ENCODE measurements around the gene DPP4. TPM values are rescaled to one million over a fixed set of nuclear protein-coding genes. Genes with fewer than 3 reads are reported as not detected.

Gene DPP4
- total RNA-seq, result 1.9 and 2.5 TPM in 2 replicates

DNA sequence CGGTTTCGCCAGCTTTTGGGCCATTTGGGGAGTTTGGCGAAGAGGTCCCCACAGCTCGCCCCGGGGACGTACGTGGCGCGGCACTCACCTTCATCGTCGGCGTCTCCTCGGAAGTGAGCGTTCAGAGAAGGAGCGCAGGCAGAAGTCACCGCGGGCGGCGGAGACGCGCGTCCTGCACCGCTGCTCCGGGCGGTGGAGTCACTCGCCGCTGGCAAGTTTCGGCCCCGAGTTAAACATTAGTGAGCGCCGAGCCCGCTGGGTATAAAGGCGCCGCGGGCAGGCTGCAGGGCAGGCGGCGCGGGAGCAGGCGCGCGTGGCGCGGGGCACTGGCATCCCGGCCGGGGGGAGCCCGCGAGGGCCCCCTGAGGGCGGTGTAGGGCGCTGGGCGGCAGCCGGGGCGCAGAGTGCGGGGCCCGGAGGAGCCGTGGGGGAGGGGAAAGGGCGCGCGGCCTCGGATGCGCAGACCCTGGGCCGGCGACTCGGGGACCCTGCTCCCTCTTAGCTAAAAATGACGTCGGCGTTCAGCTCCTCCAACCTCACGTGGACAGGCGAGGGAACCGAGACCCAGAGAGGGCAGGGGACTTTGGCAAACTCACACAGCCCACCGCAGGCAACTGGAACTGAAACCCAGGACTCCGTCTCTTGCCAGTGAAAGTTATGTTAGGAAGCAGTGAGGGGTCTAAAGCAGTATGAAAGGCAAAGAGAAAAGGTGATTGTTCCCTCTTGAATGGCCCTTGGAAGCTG, at the start of gene DPP4:
Gene DPP4 (minus strand): TSS at position 328 of the 744 bp plus-strand sequence. CDS start 234 bp downstream, at position 94.
- ATAC-seq (ENCODE audit: low read depth), result peak; percentile 85
- TF ChIP-seq, protein P1, sequence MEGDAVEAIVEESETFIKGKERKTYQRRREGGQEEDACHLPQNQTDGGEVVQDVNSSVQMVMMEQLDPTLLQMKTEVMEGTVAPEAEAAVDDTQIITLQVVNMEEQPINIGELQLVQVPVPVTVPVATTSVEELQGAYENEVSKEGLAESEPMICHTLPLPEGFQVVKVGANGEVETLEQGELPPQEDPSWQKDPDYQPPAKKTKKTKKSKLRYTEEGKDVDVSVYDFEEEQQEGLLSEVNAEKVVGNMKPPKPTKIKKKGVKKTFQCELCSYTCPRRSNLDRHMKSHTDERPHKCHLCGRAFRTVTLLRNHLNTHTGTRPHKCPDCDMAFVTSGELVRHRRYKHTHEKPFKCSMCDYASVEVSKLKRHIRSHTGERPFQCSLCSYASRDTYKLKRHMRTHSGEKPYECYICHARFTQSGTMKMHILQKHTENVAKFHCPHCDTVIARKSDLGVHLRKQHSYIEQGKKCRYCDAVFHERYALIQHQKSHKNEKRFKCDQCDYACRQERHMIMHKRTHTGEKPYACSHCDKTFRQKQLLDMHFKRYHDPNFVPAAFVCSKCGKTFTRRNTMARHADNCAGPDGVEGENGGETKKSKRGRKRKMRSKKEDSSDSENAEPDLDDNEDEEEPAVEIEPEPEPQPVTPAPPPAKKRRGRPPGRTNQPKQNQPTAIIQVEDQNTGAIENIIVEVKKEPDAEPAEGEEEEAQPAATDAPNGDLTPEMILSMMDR (IDR thresholded peaks at IDR 0.05), result no peak
- peak within 1 kb of the TSS; percentile 75 for H3K4me3 Mint-ChIP-seq
- peaks cover 35% of the 10 kb centered on the region for H3K27me3 Mint-ChIP-seq
- peak; percentile 40 for DNase-seq
- H3K36me3 Mint-ChIP-seq (ENCODE audit: low read depth), result no peaks in the 10 kb centered on the region
- intact Hi-C loops (cut with micrococcal nuclease), result no loop called here
- peaks cover 14% of the 10 kb centered on the region for H3K4me1 Mint-ChIP-seq
- POLR2A ChIA-PET, result no interaction called here
- no peak within 1 kb of the TSS for H3K27ac Mint-ChIP-seq
- CTCF ChIA-PET, result no interaction called here
- peaks cover 5% of the 10 kb centered on the region for H3K9me3 Mint-ChIP-seq

DNA sequence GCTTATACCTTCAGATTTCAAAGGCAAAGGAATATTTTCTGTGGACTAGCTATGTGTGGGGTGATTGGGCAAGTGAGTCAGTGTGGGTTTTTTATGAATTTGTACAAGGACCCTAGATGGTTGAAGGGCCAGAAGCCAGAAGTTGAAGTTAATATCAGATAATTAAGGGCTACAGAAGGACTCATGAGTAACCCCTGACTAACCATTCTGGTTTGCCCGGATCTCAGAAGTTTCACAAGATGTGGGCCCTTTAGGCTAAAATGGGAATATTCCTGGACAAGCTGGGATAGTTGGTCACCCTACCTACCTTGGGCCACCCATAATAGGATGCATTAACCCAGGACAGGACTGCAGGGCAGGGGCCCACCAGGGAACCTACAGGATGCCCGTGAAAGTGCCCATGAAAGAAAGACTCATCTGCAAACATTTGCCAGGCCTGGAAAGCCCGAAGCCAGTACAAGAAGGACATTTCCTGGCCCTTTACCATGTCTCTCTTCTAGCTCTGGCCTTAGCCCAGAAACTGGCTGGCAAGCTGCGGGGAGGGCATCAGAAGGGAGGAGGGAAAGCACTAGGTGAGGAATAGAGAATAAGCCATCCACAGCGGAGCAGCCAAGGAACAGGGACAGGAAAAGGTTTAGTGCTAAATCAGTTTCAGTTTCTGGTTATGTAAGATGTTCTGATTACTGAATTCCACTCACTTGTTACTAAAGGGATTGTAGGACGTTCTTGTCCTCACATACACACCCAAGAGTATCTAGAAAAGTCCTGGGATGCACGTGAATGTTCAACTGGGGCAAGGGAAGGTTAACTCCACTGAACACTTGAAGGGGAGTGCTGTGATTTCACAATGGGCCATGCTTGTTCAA, 44.4 kb upstream of the DPP4 start:
- ChIA-PET CTCF (no interaction called here), POLR2A (interaction anchor here (0.6 kb wide), 1 partner anchor 85 kb away, joined by 5 read pairs; no protein-coding TSS in a partner anchor)
- Mint-ChIP-seq H3K27me3 (peaks cover 2% of the 10 kb centered on the region), H3K4me3 (no peak overlapping the region), H3K9me3 (no peaks in the 10 kb centered on the region), H3K27ac (no peak overlapping the region), H3K36me3 (ENCODE audit: low read depth) (no peaks in the 10 kb centered on the region), H3K4me1 (no peaks in the 10 kb centered on the region)
- no peak for ATAC-seq (ENCODE audit: low read depth)
- TF ChIP-seq, protein P1 (IDR thresholded peaks at IDR 0.05), result no peak
- intact Hi-C loops (cut with micrococcal nuclease), result no loop called here
- no peak for DNase-seq

DNA sequence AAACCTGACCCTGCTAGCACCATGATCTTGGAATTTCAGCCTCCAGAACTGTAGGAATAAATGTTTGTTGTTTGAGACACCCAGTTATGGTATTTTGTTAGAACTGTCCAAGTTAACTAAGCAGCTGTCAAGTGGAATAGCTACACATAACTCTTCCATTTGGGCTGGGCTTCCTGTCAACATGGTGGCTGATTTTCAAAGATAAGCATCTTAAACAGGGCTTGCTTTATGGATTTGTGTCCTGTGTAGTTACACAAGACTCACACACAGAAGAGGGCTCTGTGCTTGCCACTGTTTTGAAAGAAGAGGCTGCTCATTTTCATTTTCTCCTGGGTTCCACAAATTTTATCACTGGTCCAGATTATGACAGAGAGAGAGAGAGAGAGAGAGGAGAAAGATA, 42.3 kb upstream of the DPP4 start:
- ATAC-seq (ENCODE audit: low read depth) (no peak), DNase-seq (no peak)
- TF ChIP-seq, protein P1 (IDR thresholded peaks at IDR 0.05), result no peak
- H3K4me1 Mint-ChIP-seq, result no peaks in the 10 kb centered on the region
- H3K9me3 Mint-ChIP-seq, result no peaks in the 10 kb centered on the region
- no peak overlapping the region for H3K27ac Mint-ChIP-seq
- no peak overlapping the region for H3K4me3 Mint-ChIP-seq
- H3K36me3 Mint-ChIP-seq (ENCODE audit: low read depth), result no peaks in the 10 kb centered on the region
- peaks cover 2% of the 10 kb centered on the region for H3K27me3 Mint-ChIP-seq
- POLR2A ChIA-PET, result no interaction called here
- CTCF ChIA-PET, result no interaction called here
- intact Hi-C loops (cut with micrococcal nuclease), result no loop called here

DNA sequence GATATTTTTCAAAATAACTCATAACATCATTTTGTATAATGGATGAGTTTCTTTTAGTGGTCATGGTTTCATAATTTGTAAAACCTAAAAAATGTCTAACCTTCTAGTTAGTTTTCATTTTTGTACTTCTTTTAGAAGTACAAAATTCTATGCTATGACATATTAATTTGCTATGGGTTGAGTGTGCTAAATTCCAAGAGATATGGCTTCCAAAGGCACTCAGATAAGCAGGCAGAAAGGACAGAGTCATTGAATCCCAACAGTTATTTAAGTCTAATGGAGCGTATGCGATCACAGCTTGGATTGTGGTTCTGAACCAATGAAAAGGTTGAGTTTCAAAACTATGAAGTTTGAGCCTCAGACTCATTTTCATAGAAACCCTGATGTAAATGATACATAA, 41.1 kb upstream of the DPP4 start:
- ATAC-seq (ENCODE audit: low read depth) (no peak), DNase-seq (no peak)
- no peaks in the 10 kb centered on the region for H3K36me3 Mint-ChIP-seq (ENCODE audit: low read depth)
- no peaks in the 10 kb centered on the region for H3K4me1 Mint-ChIP-seq
- peaks cover 2% of the 10 kb centered on the region for H3K27me3 Mint-ChIP-seq
- CTCF ChIA-PET, result no interaction called here
- H3K4me3 Mint-ChIP-seq, result no peak overlapping the region
- TF ChIP-seq, protein P1 (IDR thresholded peaks at IDR 0.05), result no peak
- H3K27ac Mint-ChIP-seq, result no peak overlapping the region
- H3K9me3 Mint-ChIP-seq, result no peaks in the 10 kb centered on the region
- POLR2A ChIA-PET, result no interaction called here
- intact Hi-C loops (cut with micrococcal nuclease), result no loop called here

DNA sequence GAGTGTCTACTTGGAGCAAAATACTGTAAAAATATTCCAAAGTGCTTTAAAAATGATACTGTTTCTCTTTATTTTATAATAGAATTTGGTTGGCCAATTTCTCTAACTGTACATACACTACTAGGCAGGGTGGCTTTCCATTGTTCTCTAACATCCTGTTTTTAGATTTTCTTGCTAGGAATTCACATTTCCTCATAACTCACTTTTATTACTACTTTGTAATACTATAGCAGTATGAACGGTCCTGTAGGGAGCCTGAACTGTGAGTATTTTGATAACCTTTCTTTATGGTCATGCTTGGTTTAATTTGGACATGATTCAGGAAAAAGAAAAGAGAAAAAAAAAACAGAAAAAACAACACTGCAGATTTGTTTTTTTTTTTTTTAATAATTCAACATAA, 40.3 kb upstream of the DPP4 start:
- TF ChIP-seq, protein P1 (IDR thresholded peaks at IDR 0.05), result no peak
- no peaks in the 10 kb centered on the region for H3K9me3 Mint-ChIP-seq
- H3K4me3 Mint-ChIP-seq, result no peak overlapping the region
- DNase-seq (no peak), ATAC-seq (ENCODE audit: low read depth) (no peak)
- peaks cover 2% of the 10 kb centered on the region for H3K27me3 Mint-ChIP-seq
- ChIA-PET CTCF (no interaction called here), POLR2A (no interaction called here)
- H3K4me1 Mint-ChIP-seq, result no peaks in the 10 kb centered on the region
- H3K27ac Mint-ChIP-seq, result no peak overlapping the region
- H3K36me3 Mint-ChIP-seq (ENCODE audit: low read depth), result no peaks in the 10 kb centered on the region
- intact Hi-C loops (cut with micrococcal nuclease), result no loop called here
